Activated naive CD8-positive, alpha-beta T cell treated with anti-CD3 and anti-CD28 coated beads for 36 hours (primary cell): ENCODE results near the gene NSG1. TPM values are rescaled to one million over a fixed set of nuclear protein-coding genes. Genes with fewer than 3 reads are reported as not detected.
"Not testable (repeated sequence)": the region's sequence is repeated elsewhere in the genome, so short reads cannot be mapped to it uniquely, and the experiment has no call there.

Experiments used
- DNase-seq: peaks from one replicate; pipeline ENCODE4 v3.0.0; 2021
- H3K27ac Mint-ChIP-seq: one replicate; pipeline ENCODE4 v1.8.0; 2022; ENCODE audit warnings: mild to moderate bottlenecking, moderate library complexity, mixed read lengths
- H3K27me3 Mint-ChIP-seq: one replicate; pipeline ENCODE4 v1.8.0; 2022; ENCODE audit warnings: mild to moderate bottlenecking, mixed read lengths
- H3K36me3 Mint-ChIP-seq: one replicate; pipeline ENCODE4 v1.8.0; 2021; ENCODE audit warnings: mild to moderate bottlenecking, mixed read lengths
- H3K4me1 Mint-ChIP-seq: one replicate; pipeline ENCODE4 v1.8.0; 2021; ENCODE audit warnings: mixed read lengths
- H3K4me3 Mint-ChIP-seq: one replicate; pipeline ENCODE4 v1.8.0; 2022; ENCODE audit warnings: mild to moderate bottlenecking, moderate library complexity, mixed read lengths
- H3K9me3 Mint-ChIP-seq: one replicate; pipeline ENCODE4 v1.8.0; 2022; ENCODE audit warnings: mixed read lengths
- total RNA-seq, 2 experiments: library from RNA; stranded (reverse); gene quantifications; one replicate each; pipeline ENCODE4 v1.2.3, GENCODE V29; 2021

Gene NSG1
- total RNA-seq, result 1 to 10 TPM; 3.8 to 4.7 TPM

- no peaks in the 10 kb centered on the region for H3K36me3 Mint-ChIP-seq
- no peak within 1 kb of the TSS for H3K27ac Mint-ChIP-seq
- H3K4me3 Mint-ChIP-seq, result peak within 1 kb of the TSS; percentile 83
- peak; percentile 59 for DNase-seq
- no peaks in the 10 kb centered on the region for H3K9me3 Mint-ChIP-seq
- peaks cover 22% of the 10 kb centered on the region for H3K27me3 Mint-ChIP-seq
- H3K4me1 Mint-ChIP-seq, result peaks cover 15% of the 10 kb centered on the region
Measured at GRCh38 chr4:4386736-4387392, at the start of gene NSG1. Gene NSG1 (plus strand): TSS chr4:4387102. CDS start chr4:4387630, 528 bp downstream.

- Mint-ChIP-seq H3K27me3 (no peaks in the 10 kb centered on the region), H3K4me3 (no peak overlapping the region), H3K4me1 (peaks cover 12% of the 10 kb centered on the region), H3K36me3 (no peaks in the 10 kb centered on the region), H3K27ac (no peak overlapping the region), H3K9me3 (no peaks in the 10 kb centered on the region)
- DNase-seq, result no peak
Measured at GRCh38 chr4:4338210-4339001, 48.5 kb upstream of the NSG1 start.

GRCh38 chr4:4339504-4340085 is 47.3 kb upstream of the NSG1 start:
- Mint-ChIP-seq H3K36me3 (no peaks in the 10 kb centered on the region), H3K27me3 (no peaks in the 10 kb centered on the region), H3K4me1 (peaks cover 10% of the 10 kb centered on the region), H3K4me3 (no peak overlapping the region), H3K9me3 (no peaks in the 10 kb centered on the region), H3K27ac (no peak overlapping the region)
- DNase-seq, result no peak

DNA sequence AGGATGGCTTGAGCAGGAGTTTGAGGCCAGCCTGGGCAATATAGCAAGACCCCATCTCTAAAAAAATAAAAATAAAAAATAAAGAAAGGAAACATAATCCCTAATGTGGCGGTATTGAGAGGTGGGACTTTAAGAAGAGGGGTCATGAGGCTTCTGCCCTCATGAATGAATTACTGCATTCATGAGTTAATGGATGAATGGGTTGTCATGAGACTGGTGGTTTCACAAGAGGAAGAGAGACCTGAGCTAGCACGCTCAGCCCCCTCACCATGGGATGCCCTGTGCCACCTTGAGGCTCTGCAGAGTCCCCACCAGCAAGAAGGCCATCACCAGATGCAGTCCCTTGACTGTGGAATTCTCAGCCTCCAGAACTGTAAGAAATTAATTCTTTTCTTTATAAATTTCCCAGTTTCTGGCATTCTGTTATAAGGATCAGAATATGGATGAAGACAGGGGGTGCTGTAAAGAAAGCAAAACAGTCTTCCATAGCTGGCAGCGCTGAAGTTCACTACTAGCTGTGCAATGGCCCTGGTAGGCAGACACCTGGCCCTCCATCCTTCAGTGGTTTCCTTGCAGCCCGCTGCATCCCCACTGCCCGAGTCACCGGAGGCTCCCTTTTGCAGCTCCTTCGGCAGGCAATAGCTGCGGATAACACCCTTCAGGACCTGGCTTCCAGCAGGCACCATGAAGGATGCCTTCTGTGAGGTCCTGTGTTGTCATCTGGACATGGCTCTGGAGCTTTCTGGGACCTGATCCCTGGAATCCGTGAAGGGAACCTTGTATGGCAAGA is 44.8 kb upstream of the NSG1 start:
- peaks cover 9% of the 10 kb centered on the region for H3K4me1 Mint-ChIP-seq
- H3K9me3 Mint-ChIP-seq, result no peaks in the 10 kb centered on the region
- no peaks in the 10 kb centered on the region for H3K27me3 Mint-ChIP-seq
- no peak overlapping the region for H3K4me3 Mint-ChIP-seq
- DNase-seq, result no peak
- no peak overlapping the region for H3K27ac Mint-ChIP-seq
- H3K36me3 Mint-ChIP-seq, result no peaks in the 10 kb centered on the region

DNA sequence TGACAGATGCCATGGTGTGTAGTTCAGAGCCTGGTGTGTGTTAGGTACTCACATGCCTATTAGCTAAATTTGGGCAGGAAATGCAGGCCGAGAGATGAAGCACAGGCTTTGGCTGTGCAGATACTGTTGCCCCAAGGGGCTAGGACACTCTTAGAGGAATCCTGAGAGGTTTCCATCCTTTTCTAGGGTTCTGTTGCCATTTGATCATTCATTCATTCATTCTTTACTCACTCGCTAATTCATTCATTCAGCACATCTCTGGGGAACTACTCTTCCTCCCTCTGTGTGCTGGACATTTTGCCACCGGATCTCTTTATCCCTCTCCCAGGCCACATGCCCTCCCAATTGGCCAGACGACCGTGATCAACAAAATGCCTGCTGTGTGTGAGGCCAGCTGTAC is 43.9 kb upstream of the NSG1 start:
- Mint-ChIP-seq H3K36me3 (no peaks in the 10 kb centered on the region), H3K9me3 (no peaks in the 10 kb centered on the region), H3K27ac (no peak overlapping the region), H3K27me3 (no peaks in the 10 kb centered on the region), H3K4me3 (no peak overlapping the region), H3K4me1 (peaks cover 17% of the 10 kb centered on the region)
- no peak for DNase-seq

GRCh38 chr4:4344915-4345527 is 41.9 kb upstream of the NSG1 start:
- no peaks in the 10 kb centered on the region for H3K27me3 Mint-ChIP-seq
- no peak overlapping the region for H3K4me3 Mint-ChIP-seq
- H3K4me1 Mint-ChIP-seq, result peaks cover 27% of the 10 kb centered on the region
- DNase-seq, result no peak
- H3K27ac Mint-ChIP-seq, result no peak overlapping the region
- peaks cover 3% of the 10 kb centered on the region for H3K36me3 Mint-ChIP-seq
- peaks cover 5% of the 10 kb centered on the region for H3K9me3 Mint-ChIP-seq

DNA sequence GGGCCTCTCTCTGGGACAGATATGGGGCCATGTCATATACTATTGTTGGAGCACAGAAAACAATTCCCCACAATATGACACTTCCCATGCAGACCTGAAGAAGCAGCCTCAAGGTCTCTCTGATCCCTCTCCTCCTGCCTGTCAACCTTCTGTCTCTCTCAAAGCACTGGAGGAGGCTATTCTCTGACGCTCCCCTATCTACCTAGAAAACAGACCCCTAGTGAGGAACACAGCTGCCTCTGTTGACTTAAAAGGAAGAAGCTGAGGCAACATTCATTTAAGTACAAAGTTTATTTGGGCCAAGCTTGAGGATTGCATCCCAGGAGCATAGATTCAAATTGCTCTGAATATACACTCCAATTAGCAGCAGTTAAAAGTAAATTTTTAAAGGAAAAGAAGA is 39.3 kb upstream of the NSG1 start:
- peaks cover 27% of the 10 kb centered on the region for H3K4me1 Mint-ChIP-seq
- H3K27ac Mint-ChIP-seq, result no peak overlapping the region
- peaks cover 5% of the 10 kb centered on the region for H3K9me3 Mint-ChIP-seq
- H3K27me3 Mint-ChIP-seq, result no peaks in the 10 kb centered on the region
- no peak overlapping the region for H3K4me3 Mint-ChIP-seq
- no peak for DNase-seq
- H3K36me3 Mint-ChIP-seq, result peaks cover 5% of the 10 kb centered on the region

- Mint-ChIP-seq H3K4me3 (peak overlapping the region; percentile 38), H3K27ac (peak overlapping the region; percentile 46)
- peak; percentile 38 for DNase-seq
Measured at GRCh38 chr4:4348585-4348984, 38.3 kb upstream of the NSG1 start.

GRCh38 chr4:4349867-4350266 is 37.0 kb upstream of the NSG1 start:
- Mint-ChIP-seq H3K36me3 (peaks cover 5% of the 10 kb centered on the region), H3K27ac (no peak overlapping the region), H3K27me3 (no peaks in the 10 kb centered on the region), H3K4me3 (no peak overlapping the region), H3K4me1 (peaks cover 24% of the 10 kb centered on the region), H3K9me3 (peaks cover 9% of the 10 kb centered on the region)
- DNase-seq, result no peak

More at GRCh38 chr4:4348585-4348984, 38.3 kb upstream of the NSG1 start:
- not testable (repeated sequence) for H3K9me3 Mint-ChIP-seq, H3K36me3 Mint-ChIP-seq, H3K27me3 Mint-ChIP-seq
- H3K4me1 Mint-ChIP-seq, result peaks cover 24% of the 10 kb centered on the region

DNA sequence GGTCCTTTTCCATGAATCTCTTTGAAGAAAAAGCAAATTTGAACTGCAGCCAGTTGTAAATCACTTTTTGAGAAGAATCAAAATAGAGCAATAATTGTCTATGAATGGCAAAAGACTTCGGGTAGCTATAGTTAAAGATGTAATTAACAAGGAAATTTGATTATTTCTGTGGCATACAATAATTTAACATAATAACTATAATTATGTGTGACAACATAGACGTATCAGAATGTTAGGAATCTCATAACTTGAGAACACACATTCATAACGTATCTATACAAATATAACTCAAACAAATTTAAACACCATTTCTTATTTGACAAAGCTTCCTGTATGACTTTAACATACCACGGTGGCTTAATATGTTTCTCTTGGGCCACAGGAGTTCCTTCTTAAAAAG is 36.0 kb upstream of the NSG1 start:
- DNase-seq, result no peak
- Mint-ChIP-seq H3K4me1 (peaks cover 25% of the 10 kb centered on the region), H3K27me3 (no peaks in the 10 kb centered on the region), H3K4me3 (no peak overlapping the region), H3K9me3 (peaks cover 9% of the 10 kb centered on the region), H3K36me3 (peaks cover 5% of the 10 kb centered on the region), H3K27ac (no peak overlapping the region)

GRCh38 chr4:4355302-4355701 is 31.6 kb upstream of the NSG1 start:
- Mint-ChIP-seq H3K36me3 (peaks cover 2% of the 10 kb centered on the region), H3K4me1 (peaks cover 4% of the 10 kb centered on the region), H3K27me3 (no peaks in the 10 kb centered on the region), H3K4me3 (no peak overlapping the region), H3K9me3 (peaks cover 4% of the 10 kb centered on the region), H3K27ac (no peak overlapping the region)
- DNase-seq, result no peak

DNA sequence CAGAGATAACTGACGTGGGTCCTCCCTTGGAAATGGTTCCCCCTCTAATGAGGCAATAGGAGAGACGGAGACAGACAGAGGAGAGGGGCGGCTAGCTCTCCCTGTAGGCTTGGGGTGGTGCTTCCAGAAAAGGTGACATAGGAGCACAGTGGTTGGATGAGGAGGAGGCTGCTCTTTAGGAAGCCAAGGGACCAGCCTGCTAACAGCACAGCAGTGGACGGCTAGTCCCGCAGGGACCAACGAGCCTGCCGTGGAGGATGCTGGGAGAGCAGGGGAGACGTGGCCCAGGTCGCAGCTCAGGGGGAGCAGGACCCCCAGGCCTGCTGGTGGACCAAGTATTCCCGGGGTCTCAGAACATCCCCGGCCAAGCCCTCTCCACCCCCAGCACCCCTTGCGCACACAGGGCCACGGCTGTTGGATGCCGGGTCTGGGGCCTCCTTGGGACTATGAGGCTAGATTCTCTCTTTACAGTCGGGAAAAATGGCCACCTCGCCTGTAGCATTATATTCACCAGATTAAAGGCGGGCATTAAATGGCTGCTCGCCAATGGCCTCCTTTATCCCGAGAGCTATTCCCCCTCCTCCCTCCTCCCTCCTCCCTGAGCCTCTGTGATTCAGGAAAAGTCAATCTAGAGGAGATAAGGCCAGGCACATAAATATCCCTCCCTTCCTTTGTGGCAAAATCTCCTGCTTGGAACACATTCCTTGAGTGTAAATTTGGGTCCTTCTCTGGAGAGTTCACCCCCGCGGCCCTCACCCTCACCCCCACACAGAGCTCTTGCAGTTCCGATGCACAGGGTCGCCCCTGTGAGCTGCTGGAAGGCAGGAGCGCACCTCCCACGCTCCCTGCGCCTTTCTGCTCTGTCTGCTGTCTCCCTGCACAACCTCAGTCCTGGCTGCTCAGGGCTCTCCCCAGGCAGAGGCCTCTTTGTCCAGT is 30.5 kb upstream of the NSG1 start:
- H3K4me3 Mint-ChIP-seq, result no peak overlapping the region
- no peak overlapping the region for H3K27ac Mint-ChIP-seq
- H3K4me1 Mint-ChIP-seq, result peaks cover 4% of the 10 kb centered on the region
- H3K36me3 Mint-ChIP-seq, result peaks cover 2% of the 10 kb centered on the region
- no peaks in the 10 kb centered on the region for H3K27me3 Mint-ChIP-seq
- peaks cover 4% of the 10 kb centered on the region for H3K9me3 Mint-ChIP-seq
- no peak for DNase-seq

DNA sequence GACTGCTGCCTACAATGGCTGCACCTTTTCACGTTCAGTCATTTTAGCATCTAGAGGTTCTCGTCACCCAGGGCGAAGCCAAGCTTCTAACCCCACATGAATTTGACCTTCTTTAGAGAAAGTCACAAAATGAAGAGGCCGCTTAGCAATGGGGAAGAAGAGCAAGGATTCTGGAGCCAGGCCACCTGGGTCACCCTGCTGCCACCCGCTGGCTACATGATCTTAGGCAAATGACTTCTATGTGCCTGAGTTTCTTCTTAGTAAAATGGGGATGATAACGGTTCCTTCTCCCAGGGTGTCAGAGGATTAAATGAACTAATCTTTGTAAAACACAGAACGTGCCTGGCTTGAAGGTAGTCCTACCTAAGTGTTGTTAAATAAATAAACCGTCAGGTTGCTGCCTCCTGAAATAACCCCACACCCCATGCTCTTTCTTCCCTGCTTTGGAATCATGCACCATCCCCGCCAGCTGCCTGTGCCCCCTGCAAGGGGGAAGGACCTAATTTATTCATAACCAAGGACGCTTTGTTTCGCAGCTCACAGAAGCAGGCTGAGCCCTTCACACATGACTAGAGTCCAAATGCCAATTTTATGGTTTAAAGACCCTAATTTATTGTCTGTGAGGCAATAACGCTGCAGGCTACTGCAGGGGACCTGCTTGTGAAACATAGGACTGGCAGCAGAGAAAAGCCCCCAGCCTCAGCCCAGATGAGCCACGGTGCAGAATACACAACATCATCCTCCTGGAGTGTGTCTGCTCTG is 28.6 kb upstream of the NSG1 start:
- no peak for DNase-seq
- H3K36me3 Mint-ChIP-seq, result no peaks in the 10 kb centered on the region
- H3K27me3 Mint-ChIP-seq, result no peaks in the 10 kb centered on the region
- peaks cover 4% of the 10 kb centered on the region for H3K4me1 Mint-ChIP-seq
- no peak overlapping the region for H3K27ac Mint-ChIP-seq
- H3K9me3 Mint-ChIP-seq, result peaks cover 1% of the 10 kb centered on the region
- no peak overlapping the region for H3K4me3 Mint-ChIP-seq
